OCI-LY7 (cell line): Measurements from ENCODE around the gene CARMIL1.

Experiments used
- CTCF ChIP-seq: fragments of 200-600 bp; sonication (generic); conservative IDR thresholded peaks from 2 replicates; pipeline ENCODE4 v1.5.1; 2014; ENCODE audit warnings: mild to moderate bottlenecking, antibody characterized with exemption, low read length, moderate library complexity, mixed read lengths
- EZH2phosphoT487 ChIP-seq: fragments of 200-600 bp; sonication (generic); IDR thresholded peaks from 2 replicates; pipeline ENCODE4 v1.6.1; 2018; ENCODE audit warnings: low read depth, borderline replicate concordance, mild to moderate bottlenecking, mixed run types, antibody characterized with exemption, low read length, moderate library complexity, mixed read lengths

GRCh38 chr6:25617997-25618396 is 338.8 kb downstream of the CARMIL1 start:
- TF ChIP-seq CTCF (no peak), EZH2phosphoT487 (no peak)
